NT2/D1 (cell line): Measurements from ENCODE around the gene AMN1.

ENCODE experiments used
- SUZ12 ChIP-seq: IDR thresholded peaks from 2 replicates; pipeline ENCODE4 v1.6.1; 2011; ENCODE audit not compliant: insufficient read length, insufficient read depth; ENCODE audit errors: extremely low read depth
- YY1 ChIP-seq: IDR thresholded peaks from 2 replicates; pipeline ENCODE4 v1.6.1; 2011; ENCODE audit not compliant: insufficient read length, insufficient read depth
- ZNF274 ChIP-seq: IDR thresholded peaks from 2 replicates; pipeline ENCODE4 v1.6.1; 2011; ENCODE audit warnings: mild to moderate bottlenecking, low read depth, low read length

- TF ChIP-seq YY1 (no peak), SUZ12 (no peak), ZNF274 (no peak)
These were observed 95.4 kb downstream of the AMN1 start for GRCh38 chr12:31633464-31633863.
